Right atrium auricular region (tissue), 2 donors: ENCODE data around the gene LYPD3. TPM values are rescaled to one million over a fixed set of nuclear protein-coding genes. Genes with fewer than 3 reads are reported as not detected.

Experiments used
- DNase-seq: peaks from one replicate; pipeline ENCODE4 v3.0.0-alpha.2; 2019; ENCODE audit warnings: low spot score
- H3K27ac ChIP-seq, 2 donors: fragments of 200-600 bp; sonication (generic); 1 replicate in 1 of 2; 2 replicates in 1 of 2; pipeline ENCODE4 v1.5.1; 2016 to 2019
- H3K27me3 ChIP-seq, 2 donors: fragments of 200-600 bp; sonication (generic); one replicate each; pipeline versions ENCODE4 v1.5.1 to v1.6.0; 2017 to 2019
- H3K36me3 ChIP-seq: fragments of 200-600 bp; sonication (generic); one replicate; pipeline ENCODE4 v1.5.1; 2016
- H3K4me1 ChIP-seq, 2 donors: fragments of 200-600 bp; sonication (generic); one replicate each; pipeline versions ENCODE4 v1.5.1 to v1.6.0; 2017 to 2019
- H3K4me3 ChIP-seq, 2 donors: fragments of 200-600 bp; sonication (generic); 1 replicate in 1 of 2; 2 replicates in 1 of 2; pipeline ENCODE4 v1.5.1; 2017 to 2019; ENCODE audit warnings: mild to moderate bottlenecking in 1 of 2, moderate library complexity in 1 of 2
- H3K9me3 ChIP-seq, 2 donors: fragments of 200-600 bp; sonication (generic); one replicate each; pipeline ENCODE4 v1.5.1; 2019
- CTCF ChIP-seq, 2 donors: fragments of 200-600 bp; sonication (generic); IDR thresholded peaks; one replicate each; pipeline ENCODE4 v1.5.1; 2019; ENCODE audit warnings: antibody characterized with exemption in 2 of 2
- total RNA-seq, 2 donors: library from RNA; depleted of rRNA; stranded (reverse); fragments of >200 nt; gene quantifications; one replicate each; pipeline ENCODE4 v1.1.0, GENCODE V29; 2016

LYPD3 gene
- total RNA-seq, 2 donors from 2014 or later: 0.90 TPM; not detected in 1

DNA sequence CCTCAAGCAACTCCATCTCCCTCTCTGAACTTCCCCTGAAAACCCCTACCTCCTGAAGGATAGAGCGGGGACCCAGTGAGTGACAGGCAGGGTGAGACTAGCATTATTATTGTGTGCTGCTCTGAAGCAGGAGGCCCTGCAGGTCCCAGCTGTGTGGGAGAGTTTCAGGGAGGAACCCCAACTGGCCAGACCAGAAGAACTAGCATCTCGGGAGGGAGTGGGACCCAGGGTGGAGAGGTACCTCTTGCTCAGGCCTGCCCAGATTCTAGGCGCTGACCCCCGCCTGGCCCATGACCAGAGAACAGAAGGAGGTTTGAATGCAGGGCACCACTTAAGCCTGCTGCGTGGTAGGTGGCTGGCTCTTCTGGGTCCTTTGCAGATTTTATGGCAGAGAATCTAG lies 5.7 kb upstream of the LYPD3 start:
- no peak for TF ChIP-seq CTCF (IDR thresholded peaks at IDR 0.05)
- Histone ChIP-seq H3K9me3 (no peaks in the 10 kb centered on the region), H3K4me3 (no peak overlapping the region), H3K27ac (no peak overlapping the region), H3K27me3 (no peaks in the 10 kb centered on the region), H3K36me3 (no peaks in the 10 kb centered on the region), H3K4me1 (peaks cover 0 to 12% of the 10 kb centered on the region in 2 donors)
- DNase-seq: no peak

- Histone ChIP-seq H3K36me3 (no peaks in the 10 kb centered on the region), H3K9me3 (no peaks in the 10 kb centered on the region), H3K27me3 (no peaks in the 10 kb centered on the region), H3K27ac (no peak overlapping the region), H3K4me1 (peaks cover 0 to 13% of the 10 kb centered on the region in 2 donors), H3K4me3 (no peak overlapping the region)
- no peak for DNase-seq
- TF ChIP-seq CTCF (IDR thresholded peaks at IDR 0.05): no peak
Measured at GRCh38 chr19:43470288-43470687, 4.9 kb upstream of the LYPD3 start.

DNA sequence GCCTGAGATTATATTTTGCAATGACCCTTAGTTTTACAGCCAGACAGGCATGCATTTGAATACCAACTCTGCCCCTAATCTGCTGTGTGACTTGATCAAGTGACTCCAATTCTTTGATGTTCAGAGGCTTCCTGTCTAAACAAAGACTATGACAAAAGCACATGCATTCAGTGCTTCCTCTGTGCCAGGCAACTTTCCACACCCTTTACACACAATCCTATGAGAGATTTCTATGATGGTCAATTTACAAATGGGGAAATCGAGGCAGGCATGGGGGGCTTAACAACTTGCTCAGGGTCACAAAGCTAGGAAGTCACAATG lies 3.7 kb upstream of the LYPD3 start:
- DNase-seq: no peak
- no peaks in the 10 kb centered on the region for H3K9me3 ChIP-seq
- H3K36me3 ChIP-seq: no peaks in the 10 kb centered on the region
- H3K4me3 ChIP-seq: no peak overlapping the region
- peaks cover 0 to 10% of the 10 kb centered on the region in 2 donors for H3K4me1 ChIP-seq
- no peak overlapping the region for H3K27ac ChIP-seq
- H3K27me3 ChIP-seq: no peaks in the 10 kb centered on the region
- no peak for TF ChIP-seq CTCF (IDR thresholded peaks at IDR 0.05)

- H3K27me3 ChIP-seq: no peaks in the 10 kb centered on the region
- H3K9me3 ChIP-seq: no peaks in the 10 kb centered on the region
- no peak for DNase-seq
- no peak for TF ChIP-seq CTCF (IDR thresholded peaks at IDR 0.05)
- no peaks in the 10 kb centered on the region for H3K36me3 ChIP-seq
- H3K4me3 ChIP-seq: no peak overlapping the region
- no peak overlapping the region for H3K27ac ChIP-seq
- peaks cover 0 to 11% of the 10 kb centered on the region in 2 donors for H3K4me1 ChIP-seq
Measured at GRCh38 chr19:43468354-43469159, 3.1 kb upstream of the LYPD3 start.

DNA sequence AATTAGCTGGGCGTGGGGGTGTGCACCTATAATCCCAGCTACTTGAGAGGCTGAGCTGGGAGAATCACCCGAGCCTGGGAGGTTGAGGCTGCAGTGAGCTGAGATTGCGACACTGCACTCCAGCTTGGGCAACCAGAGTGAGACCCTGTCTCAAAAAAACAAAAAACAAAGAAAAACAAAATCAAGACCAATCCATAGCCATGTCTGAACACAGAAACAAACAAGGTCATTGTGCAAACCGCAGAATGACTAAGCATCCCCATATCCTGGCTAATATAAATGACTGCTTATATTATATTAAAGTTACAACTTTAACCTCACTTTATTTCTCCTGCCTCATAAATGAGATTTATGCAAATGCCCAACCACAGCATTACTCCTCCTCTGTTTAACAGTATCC lies 2.3 kb upstream of the LYPD3 start:
- no peak overlapping the region for H3K27ac ChIP-seq
- no peak for DNase-seq
- H3K9me3 ChIP-seq: no peaks in the 10 kb centered on the region
- H3K4me1 ChIP-seq: peaks cover 0 to 15% of the 10 kb centered on the region in 2 donors
- TF ChIP-seq CTCF (IDR thresholded peaks at IDR 0.05): no peak
- H3K27me3 ChIP-seq: no peaks in the 10 kb centered on the region
- no peak overlapping the region for H3K4me3 ChIP-seq
- no peaks in the 10 kb centered on the region for H3K36me3 ChIP-seq

DNA sequence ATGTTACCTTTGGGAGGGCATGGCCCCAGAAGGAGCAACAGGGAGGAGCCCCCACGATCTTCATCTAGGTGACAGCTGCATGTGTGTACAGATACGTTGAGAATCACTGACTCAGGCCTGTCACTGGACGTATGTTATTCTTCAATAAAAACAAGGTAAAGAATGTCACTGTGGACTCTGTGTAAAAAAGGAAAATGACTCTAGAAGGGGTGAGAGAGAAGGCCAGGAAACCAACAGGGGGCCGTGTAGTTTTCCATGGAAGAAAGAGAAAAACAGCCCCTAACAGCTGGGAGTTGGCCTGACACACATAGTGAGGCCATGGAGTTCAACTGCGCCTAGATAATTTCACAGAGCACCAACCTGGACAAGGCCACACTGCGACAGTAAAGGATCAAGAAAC lies 1.9 kb upstream of the LYPD3 start:
- DNase-seq: no peak
- no peak overlapping the region for H3K4me3 ChIP-seq
- no peaks in the 10 kb centered on the region for H3K36me3 ChIP-seq
- no peak for TF ChIP-seq CTCF (IDR thresholded peaks at IDR 0.05)
- peaks cover 0 to 16% of the 10 kb centered on the region in 2 donors for H3K4me1 ChIP-seq
- H3K27ac ChIP-seq: no peak overlapping the region
- H3K9me3 ChIP-seq: no peaks in the 10 kb centered on the region
- no peaks in the 10 kb centered on the region for H3K27me3 ChIP-seq
